Bronchial epithelial cell (primary cell): ENCODE measurements around the gene RGPD6. TPM values are rescaled to one million over a fixed set of nuclear protein-coding genes. Genes with fewer than 3 reads are reported as not detected.
"Not testable (repeated sequence)": the region's sequence is repeated elsewhere in the genome, so short reads cannot be mapped to it uniquely, and the experiment has no call there.

Experiments
- DNase-seq: peaks from one replicate; pipeline ENCODE4 v3.0.0-alpha.2; 2010; ENCODE audit warnings: low read depth
- FAIRE-seq: peaks from 2 replicates; lab custom pipeline; 2011; peaks lifted over from hg19 to GRCh38; lab: Jason Lieb, UNC
- H3K27me3 ChIP-seq: 2 replicates; pipeline ENCODE4 v1.5.1; 2011; ENCODE audit warnings: low read length; ENCODE audit not compliant: control insufficient read depth, insufficient read depth
- H3K36me3 ChIP-seq: 2 replicates; pipeline ENCODE4 v1.5.1; 2011; ENCODE audit warnings: low read length; ENCODE audit not compliant: control insufficient read depth, insufficient read depth
- H3K4me3 ChIP-seq: 2 replicates; pipeline ENCODE4 v1.5.1; 2011; ENCODE audit warnings: mild to moderate bottlenecking, low read depth, low read length, control low read depth
- total RNA-seq: library from RNA; depleted of rRNA; stranded (reverse); fragments of >200 nt; gene quantifications from 2 replicates; pipeline ENCODE4 v1.2.1, GENCODE V29; 2014

The RGPD6 gene
- total RNA-seq, 1 donor from 2014 or later: 15.5 TPM

DNA sequence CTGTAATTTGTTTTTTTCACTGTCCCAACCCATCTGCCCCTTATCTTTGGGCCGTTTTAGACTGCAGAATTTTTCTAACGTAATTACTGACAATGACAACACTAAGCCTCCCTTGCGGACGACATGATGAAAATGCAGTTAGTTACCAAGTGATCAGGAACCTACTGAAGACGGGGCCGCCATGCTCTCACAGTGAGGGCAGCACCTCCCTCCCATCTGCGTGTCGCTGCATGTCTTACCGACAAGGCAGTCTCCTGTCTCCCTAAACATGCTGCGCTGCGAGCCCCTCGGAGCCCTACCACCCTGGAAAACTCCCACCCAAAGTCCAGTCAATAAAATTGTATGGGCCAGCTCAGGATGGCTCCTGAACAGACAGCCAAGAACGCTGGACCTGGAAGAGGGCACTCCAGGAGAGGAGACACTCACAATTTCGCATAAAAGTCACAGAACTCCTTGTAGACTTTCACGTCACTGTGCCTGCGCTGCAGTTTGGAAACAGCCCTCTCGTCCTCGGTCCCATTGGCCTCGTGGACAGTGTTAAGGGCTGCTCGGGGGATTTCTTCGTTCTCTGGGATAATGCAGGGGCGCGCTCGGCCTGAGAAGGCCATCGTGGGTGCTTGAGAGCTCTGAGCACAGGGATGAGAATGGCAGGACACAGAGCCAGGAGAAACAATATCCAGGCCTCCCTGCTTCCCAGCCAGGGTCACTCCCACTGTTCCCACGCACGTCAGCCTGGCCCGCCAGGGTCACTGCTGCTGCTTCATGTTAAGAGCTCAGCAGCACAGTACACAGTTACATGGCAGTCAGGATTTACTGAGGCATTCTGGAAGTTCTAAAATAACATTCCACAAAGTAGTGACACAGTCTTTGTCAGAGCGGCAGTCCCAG, 104.6 kb downstream of the RGPD6 start, which contains the start of gene LIMS4:
LIMS4 (minus strand) TSS at position 646 of the 888 bp plus-strand sequence; CDS start at position 608, 38 bp downstream.
- not testable (repeated sequence) for H3K4me3 ChIP-seq, H3K27me3 ChIP-seq, H3K36me3 ChIP-seq, DNase-seq, FAIRE-seq

DNA sequence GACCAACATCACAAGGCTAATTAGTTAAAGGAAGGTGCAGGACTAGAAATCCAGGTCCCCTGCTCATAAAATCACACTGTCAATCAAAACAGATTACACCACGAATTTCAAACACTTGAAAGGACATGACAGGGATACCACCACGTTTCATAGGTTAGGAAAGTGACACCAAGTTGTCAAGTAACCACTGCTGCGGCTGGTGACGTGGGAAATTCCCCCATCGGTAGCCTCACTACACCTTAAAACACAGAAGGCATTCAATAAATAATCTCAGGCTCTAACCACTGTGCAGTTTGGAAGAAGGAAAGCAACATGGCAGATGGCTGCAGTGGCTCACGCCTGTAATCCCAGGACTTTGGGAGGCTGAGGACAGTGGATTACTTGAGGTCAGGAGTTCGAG, 108.1 kb downstream of the RGPD6 start:
- H3K27me3 ChIP-seq, H3K4me3 ChIP-seq, DNase-seq, FAIRE-seq, H3K36me3 ChIP-seq: not testable (repeated sequence)

DNA sequence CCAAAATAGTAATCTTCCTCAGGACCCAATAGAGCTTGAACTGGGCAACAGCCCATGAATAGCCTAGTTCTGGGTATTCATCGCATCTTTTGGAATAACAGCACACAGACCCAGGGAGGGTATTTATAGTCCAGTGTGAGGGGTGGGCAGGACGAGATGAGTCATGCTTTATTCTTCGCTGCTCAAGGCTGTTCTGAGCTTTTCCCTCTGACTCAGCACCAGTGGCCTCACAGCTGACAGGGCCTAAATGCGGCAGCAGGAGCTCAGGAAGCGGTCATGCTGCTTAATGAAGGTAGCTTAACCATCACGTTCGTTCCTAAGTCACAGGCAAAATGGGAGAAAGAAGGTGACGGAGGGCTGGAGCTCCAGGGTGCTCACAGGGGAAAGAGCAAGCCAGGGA, 111.7 kb downstream of the RGPD6 start:
- H3K4me3 ChIP-seq, H3K36me3 ChIP-seq, FAIRE-seq, DNase-seq, H3K27me3 ChIP-seq: not testable (repeated sequence)

Other genes starting within 250 kb of the RGPD6 start
- 0.26 TPM in 1 of 2 replicates, not detected in the other for gene LIMS4, start 104.4 kb downstream of the RGPD6 start, total RNA-seq
- gene BUB1, start 100.8 kb upstream of the RGPD6 start, total RNA-seq: 1.2 and 1.3 TPM in 2 replicates
- not detected in 2 replicates for gene ACOXL, start 155.4 kb upstream of the RGPD6 start, total RNA-seq